DOHH2 (cell line): ENCODE results near the gene TMEM273.

Source experiments
- EZH2phosphoT487 ChIP-seq: fragments of 200-600 bp; sonication (generic); IDR thresholded peaks from 2 replicates; pipeline ENCODE4 v1.6.1; 2017; ENCODE audit warnings: borderline replicate concordance, mild to moderate bottlenecking, antibody characterized with exemption, low read length, moderate library complexity, mixed read lengths
- TF ChIP-seq, protein P1 (sequence below): fragments of 200-600 bp; sonication (generic); IDR thresholded peaks from one replicate; pipeline ENCODE4 v1.5.1; 2014; ENCODE audit warnings: antibody characterized with exemption, mild to moderate bottlenecking, low read depth, low read length; ENCODE audit not compliant: poor library complexity, severe bottlenecking

DNA sequence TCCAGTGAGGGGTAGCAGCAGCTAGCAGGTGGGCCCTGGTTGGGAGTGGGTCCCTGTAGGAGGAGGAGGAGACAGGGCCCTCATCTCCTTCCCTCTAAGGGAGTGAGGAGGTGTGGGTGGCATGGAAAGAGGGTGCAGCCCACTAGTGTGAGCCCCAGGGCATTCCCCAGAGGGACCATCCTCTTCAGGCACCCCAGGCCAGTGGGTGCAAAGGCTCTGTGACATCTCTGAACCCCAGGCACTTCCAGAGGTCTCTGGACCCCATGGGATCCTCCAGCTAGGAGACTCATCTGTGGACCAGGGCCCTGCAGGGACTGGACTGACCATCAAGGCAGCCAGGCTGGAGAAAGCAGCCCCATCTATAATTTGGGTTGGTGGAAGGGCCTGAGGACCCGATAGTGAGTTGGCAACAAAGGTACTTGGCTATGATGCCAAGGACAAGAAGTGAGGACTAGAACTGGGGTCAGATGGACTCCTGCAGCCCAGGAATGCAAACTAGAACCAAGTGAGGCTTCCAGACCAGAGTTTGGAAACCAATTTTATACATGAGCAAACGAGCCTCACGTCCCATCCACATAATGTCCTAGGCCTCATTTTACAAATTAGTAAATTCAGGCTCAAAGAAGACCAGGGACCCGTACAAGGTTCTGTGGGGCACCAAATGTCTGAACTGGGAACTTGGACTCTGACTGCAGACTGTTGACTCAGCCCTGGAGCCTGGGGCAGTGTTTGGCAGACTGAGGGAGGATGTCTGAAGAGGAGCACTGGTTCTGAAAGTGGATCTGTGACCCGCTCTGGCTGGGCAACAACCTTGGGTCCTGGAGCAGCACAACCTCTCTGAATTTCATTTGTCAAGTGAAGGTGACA is 71.4 kb downstream of the TMEM273 start:
- TF ChIP-seq, protein P1, sequence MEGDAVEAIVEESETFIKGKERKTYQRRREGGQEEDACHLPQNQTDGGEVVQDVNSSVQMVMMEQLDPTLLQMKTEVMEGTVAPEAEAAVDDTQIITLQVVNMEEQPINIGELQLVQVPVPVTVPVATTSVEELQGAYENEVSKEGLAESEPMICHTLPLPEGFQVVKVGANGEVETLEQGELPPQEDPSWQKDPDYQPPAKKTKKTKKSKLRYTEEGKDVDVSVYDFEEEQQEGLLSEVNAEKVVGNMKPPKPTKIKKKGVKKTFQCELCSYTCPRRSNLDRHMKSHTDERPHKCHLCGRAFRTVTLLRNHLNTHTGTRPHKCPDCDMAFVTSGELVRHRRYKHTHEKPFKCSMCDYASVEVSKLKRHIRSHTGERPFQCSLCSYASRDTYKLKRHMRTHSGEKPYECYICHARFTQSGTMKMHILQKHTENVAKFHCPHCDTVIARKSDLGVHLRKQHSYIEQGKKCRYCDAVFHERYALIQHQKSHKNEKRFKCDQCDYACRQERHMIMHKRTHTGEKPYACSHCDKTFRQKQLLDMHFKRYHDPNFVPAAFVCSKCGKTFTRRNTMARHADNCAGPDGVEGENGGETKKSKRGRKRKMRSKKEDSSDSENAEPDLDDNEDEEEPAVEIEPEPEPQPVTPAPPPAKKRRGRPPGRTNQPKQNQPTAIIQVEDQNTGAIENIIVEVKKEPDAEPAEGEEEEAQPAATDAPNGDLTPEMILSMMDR = no peak
- no peak for TF ChIP-seq EZH2phosphoT487
